GM12873 (cell line): ENCODE measurements around the gene GOLGB1.

Experiments
- CTCF ChIP-seq: IDR thresholded peaks from 2 replicates; pipeline ENCODE4 v1.5.1; 2012; ENCODE audit warnings: low read depth, mild to moderate bottlenecking, moderate library complexity, low read length, control low read depth; ENCODE audit not compliant: insufficient read depth; ENCODE audit errors: missing control alignments

Gene GOLGB1

DNA sequence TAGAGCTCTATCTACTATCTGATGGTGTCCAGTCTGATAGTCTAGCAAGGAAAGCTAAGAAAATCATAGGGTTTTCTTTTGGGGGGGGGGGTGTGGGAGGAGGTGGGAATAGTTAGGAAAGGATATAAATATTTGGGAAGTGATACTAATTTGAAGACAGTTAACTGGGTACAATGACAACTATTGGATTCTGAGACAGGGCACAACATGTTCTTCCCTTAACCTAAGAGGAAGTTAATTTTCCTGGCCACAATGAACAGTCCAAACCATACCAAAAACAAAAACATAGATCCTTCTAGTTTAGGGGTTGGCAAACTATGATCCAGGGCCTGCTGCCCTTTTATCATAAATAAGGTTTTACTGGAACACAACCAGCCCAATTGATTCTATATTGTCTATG is 78.9 kb downstream of the GOLGB1 start:
- no peak for TF ChIP-seq CTCF

DNA sequence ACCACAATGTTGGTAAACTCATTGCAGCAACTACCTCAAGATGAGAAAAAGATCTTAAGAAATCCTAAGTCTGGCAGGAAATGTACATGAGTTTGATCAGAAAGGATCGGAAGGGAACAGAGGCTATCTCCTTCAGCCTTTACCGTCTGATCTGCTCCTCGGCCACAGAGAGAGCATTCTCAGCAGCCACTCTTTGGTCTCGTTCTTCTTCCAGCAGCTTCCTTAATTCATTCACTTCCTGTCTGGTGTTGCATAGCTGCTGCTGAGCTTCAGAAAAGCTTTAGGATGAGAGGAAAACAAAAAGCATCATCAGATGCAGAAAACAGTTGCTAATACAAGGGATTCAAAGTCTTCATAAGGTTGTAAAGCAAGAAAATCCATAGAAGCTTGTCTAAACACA is 82.2 kb downstream of the GOLGB1 start:
- TF ChIP-seq CTCF, result no peak

DNA sequence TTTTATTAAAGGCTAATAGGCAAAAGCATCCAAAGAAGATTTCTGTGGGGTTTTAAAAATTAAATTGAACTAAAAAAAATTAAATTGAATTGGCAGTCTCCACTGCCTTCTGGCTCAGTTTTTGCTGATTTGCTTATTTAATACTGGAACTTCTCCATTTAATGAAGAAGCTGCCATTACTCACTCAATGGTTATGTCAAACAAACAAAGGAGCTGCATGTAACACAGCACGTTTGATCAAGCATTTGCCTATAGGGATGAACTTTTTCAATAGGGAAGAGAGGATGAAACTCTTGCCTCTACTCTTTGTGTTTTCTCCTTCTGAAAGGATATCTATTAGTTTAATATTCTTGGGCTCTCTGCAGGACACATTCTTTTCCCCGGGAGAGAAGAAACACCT is 84.1 kb downstream of the GOLGB1 start:
- no peak for TF ChIP-seq CTCF

GRCh38 chr3:121663171-121663847 is 86.2 kb downstream of the GOLGB1 start:
- TF ChIP-seq CTCF, result no peak

GRCh38 chr3:121662742-121663141 is 86.8 kb downstream of the GOLGB1 start:
- no peak for TF ChIP-seq CTCF

DNA sequence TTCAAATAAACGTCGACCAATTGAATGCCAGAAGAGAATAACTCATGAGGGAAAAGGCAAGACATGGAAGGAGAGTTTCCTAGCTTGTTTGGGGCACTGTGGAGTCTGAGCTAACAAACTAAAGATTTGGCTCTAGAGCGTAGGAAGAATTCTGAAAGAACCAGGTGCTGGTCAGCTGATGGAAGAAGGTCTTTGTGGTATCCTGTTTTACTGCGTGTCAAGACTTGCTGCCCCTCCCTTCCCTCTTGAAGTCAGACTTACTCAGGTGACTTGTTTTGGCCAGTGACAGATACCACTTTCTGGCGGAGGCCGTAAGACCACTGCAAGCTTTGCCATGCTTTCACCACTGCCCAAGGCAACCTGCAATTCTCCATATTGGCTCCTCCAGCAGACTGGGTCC is 88.2 kb downstream of the GOLGB1 start:
- no peak for TF ChIP-seq CTCF

- TF ChIP-seq CTCF, result peak; percentile 29
Measured at GRCh38 chr3:121660356-121661171, 89.0 kb downstream of the GOLGB1 start, which contains the start of gene HCLS1. TSS of gene HCLS1 (minus strand) at chr3:121660903. CDS start at chr3:121658347, 2,556 bp downstream.
